Measurements from ENCODE around the gene C9orf85. TPM values are rescaled to one million over a fixed set of nuclear protein-coding genes. Genes with fewer than 3 reads are reported as not detected.
A peak's percentile ranks its signal among the peaks of the same experiment; 100 is the strongest.
"Not testable (repeated sequence)": the region's sequence is repeated elsewhere in the genome, so short reads cannot be mapped to it uniquely, and the experiment has no call there.

The C9orf85 gene
- total and polyA plus RNA-seq, 9 of the 15 experiments (the other 6 are each of a cell fraction or from before 2014, with no cell fraction given), result 6.7 to 17.6 (median 13.0) TPM

DNA sequence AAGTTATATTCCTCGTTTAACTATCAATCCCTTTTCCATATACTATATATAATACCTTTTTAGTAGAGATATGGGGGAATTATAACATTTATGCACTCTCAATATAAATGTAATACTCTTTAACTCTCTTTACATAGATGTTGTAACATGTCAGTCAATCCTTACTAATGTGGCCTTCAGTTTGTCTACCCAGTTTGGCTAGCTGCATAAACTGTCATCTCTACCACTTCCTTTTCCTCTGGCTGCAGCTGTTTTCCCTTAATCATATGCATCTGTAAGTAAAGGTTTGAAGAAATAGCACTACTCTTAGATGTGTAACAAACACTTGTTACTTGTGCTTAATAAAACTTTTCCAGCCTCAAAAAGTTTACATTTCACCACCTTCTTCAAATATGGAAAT is 13.9 kb upstream of the C9orf85 start (continued):
- no peak for TF ChIP-seq ZFP1 (CRISPR knock-in tag; IDR thresholded peaks at IDR 0.05)
- TF ChIP-seq, protein P1, sequence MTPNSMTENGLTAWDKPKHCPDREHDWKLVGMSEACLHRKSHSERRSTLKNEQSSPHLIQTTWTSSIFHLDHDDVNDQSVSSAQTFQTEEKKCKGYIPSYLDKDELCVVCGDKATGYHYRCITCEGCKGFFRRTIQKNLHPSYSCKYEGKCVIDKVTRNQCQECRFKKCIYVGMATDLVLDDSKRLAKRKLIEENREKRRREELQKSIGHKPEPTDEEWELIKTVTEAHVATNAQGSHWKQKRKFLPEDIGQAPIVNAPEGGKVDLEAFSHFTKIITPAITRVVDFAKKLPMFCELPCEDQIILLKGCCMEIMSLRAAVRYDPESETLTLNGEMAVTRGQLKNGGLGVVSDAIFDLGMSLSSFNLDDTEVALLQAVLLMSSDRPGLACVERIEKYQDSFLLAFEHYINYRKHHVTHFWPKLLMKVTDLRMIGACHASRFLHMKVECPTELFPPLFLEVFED (CRISPR knock-in tag; conservative IDR thresholded peaks at IDR 0.05), result no peak
- no peak for TF ChIP-seq BRD4 (IDR thresholded peaks at IDR 0.05)
- TF ChIP-seq GATA2 (CRISPR knock-in tag; IDR thresholded peaks at IDR 0.05), result no peak
- TF ChIP-seq, protein P2, sequence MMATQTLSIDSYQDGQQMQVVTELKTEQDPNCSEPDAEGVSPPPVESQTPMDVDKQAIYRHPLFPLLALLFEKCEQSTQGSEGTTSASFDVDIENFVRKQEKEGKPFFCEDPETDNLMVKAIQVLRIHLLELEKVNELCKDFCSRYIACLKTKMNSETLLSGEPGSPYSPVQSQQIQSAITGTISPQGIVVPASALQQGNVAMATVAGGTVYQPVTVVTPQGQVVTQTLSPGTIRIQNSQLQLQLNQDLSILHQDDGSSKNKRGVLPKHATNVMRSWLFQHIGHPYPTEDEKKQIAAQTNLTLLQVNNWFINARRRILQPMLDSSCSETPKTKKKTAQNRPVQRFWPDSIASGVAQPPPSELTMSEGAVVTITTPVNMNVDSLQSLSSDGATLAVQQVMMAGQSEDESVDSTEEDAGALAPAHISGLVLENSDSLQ (IDR thresholded peaks at IDR 0.05), result 0 out of 2 replicates have a peak, but pooled peaks have one; percentile 16
- TF ChIP-seq SREBF2 (CRISPR knock-in tag; IDR thresholded peaks at IDR 0.05), result no peak
- no peak for TF ChIP-seq ARNT (IDR thresholded peaks at IDR 0.05)

DNA sequence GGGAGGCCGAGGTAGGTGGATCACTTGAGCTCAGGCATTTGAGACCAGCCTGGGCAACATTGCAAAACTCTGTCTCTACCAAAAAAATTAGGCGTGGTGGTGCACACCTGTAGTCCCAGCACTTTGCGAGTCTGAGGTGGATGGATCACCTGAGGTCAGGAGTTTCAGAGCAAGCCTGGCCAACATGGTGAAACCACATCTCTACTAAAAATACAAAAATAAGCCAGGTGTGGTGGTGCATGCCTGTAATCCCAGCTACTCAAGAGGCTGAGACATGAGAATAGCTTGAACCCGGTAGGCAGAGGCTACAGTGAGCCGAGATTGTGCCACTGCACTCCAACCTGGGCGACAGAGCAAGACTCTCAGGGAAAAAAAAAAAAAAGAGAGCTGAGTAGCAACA is 12.7 kb upstream of the C9orf85 start:
- H3K27me3 ChIP-seq (ENCODE audit: control insufficient read depth in 2 of 2, insufficient read depth in 2 of 2, low read length in 2 of 2); intact Hi-C loops (cut with micrococcal nuclease); H3K9ac ChIP-seq (ENCODE audit: insufficient read depth in 1 of 2, low read depth in 2 of 2, low read length in 2 of 2); ATAC-seq; in situ Hi-C loops (cut with MboI); H3K4me1 ChIP-seq (replicated peaks in 1 of 2; ENCODE audit: control insufficient read depth in 2 of 2, insufficient read depth in 2 of 2, low read length in 2 of 2); H3K9me3 ChIP-seq (replicated peaks; ENCODE audit: control insufficient read depth, insufficient read depth, low read depth, low read length); H3K4me3 ChIP-seq; H4K20me1 ChIP-seq (replicated peaks; ENCODE audit: control insufficient read depth, insufficient read depth, low read length); H3K4me2 ChIP-seq (ENCODE audit: insufficient read depth, low read length); FAIRE-seq; H3K9me1 ChIP-seq (ENCODE audit: control insufficient read depth, insufficient read depth, low read length); H2AFZ ChIP-seq (ENCODE audit: low read depth, low read length); H3K36me3 ChIP-seq (ENCODE audit: control insufficient read depth, insufficient read depth, low read length); DNase-seq (ENCODE audit: extremely low read depth in 1 of 4, low spot score in 3 of 4); CTCF ChIA-PET (ENCODE audit: low intra/inter-chr PET ratio); BruUV-seq (replicated peaks); H3K27ac ChIP-seq (ENCODE audit: extremely low read depth, low read depth, low read length): not testable (repeated sequence)
- H3K79me2 ChIP-seq (ENCODE audit: control insufficient read depth, insufficient read depth, low read length), result peaks cover 83% of the 10 kb centered on the region
- POLR2A ChIA-PET, result interaction anchor here (0.6 kb wide), 1 partner anchor 24 kb away, joined by 3 read pairs; no protein-coding TSS in a partner anchor
- WGBS (ENCODE audit: insufficient coverage, low coverage, missing lambda C conversion rate), result 100% methylated on average over 3 of the region's 6 CpGs
